IPS-15b (cell line): ENCODE results near the gene OR2V2.
"Not testable (repeated sequence)": the region's sequence is repeated elsewhere in the genome, so short reads cannot be mapped to it uniquely, and the experiment has no call there.

ENCODE experiments used
- H3K27me3 ChIP-seq: one replicate; pipeline ENCODE4 v1.6.1; 2013; ENCODE audit warnings: low read length; ENCODE audit not compliant: control insufficient read depth, insufficient read depth
- H3K36me3 ChIP-seq: one replicate; pipeline ENCODE4 v1.6.1; 2013; ENCODE audit warnings: low read length; ENCODE audit not compliant: control insufficient read depth, insufficient read depth
- H3K4me1 ChIP-seq: one replicate; pipeline ENCODE4 v1.6.1; 2013; ENCODE audit warnings: mild to moderate bottlenecking, low read length; ENCODE audit not compliant: control insufficient read depth, insufficient read depth
- H3K4me3 ChIP-seq: one replicate; pipeline ENCODE4 v1.5.1; 2013; ENCODE audit warnings: low read depth, low read length
- H3K9ac ChIP-seq: one replicate; pipeline ENCODE4 v1.6.1; 2013; ENCODE audit warnings: low read depth, mild to moderate bottlenecking, low read length
- H3K9me3 ChIP-seq: one replicate; pipeline ENCODE4 v1.6.1; 2013; ENCODE audit warnings: mild to moderate bottlenecking, low read length; ENCODE audit not compliant: control insufficient read depth, insufficient read depth

Gene OR2V2

DNA sequence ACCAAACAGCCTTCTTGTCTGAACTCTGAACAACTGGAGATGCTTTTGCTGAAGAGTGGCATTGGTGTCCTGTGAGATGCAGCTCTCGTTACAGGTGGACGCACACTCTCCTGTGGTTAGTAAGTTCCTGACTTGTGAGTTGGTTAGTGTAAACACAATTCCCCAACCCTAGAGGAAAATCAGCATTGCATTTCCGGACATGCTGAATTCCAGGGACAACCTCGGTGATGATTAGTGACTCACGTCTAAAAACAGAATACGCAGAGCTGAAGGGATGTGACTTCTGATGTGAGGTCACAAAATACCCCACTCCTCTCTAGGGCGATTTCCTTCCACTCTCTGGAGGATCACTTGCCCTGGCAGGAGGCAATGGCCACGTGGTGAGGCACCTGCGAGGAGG, 5.0 kb downstream of the OR2V2 start:
- Histone ChIP-seq H3K9me3 (no peaks in the 10 kb centered on the region), H3K4me1 (peaks cover 3% of the 10 kb centered on the region), H3K9ac (no peak overlapping the region), H3K27me3 (peaks cover 18% of the 10 kb centered on the region), H3K4me3 (no peak overlapping the region), H3K36me3 (no peaks in the 10 kb centered on the region)

DNA sequence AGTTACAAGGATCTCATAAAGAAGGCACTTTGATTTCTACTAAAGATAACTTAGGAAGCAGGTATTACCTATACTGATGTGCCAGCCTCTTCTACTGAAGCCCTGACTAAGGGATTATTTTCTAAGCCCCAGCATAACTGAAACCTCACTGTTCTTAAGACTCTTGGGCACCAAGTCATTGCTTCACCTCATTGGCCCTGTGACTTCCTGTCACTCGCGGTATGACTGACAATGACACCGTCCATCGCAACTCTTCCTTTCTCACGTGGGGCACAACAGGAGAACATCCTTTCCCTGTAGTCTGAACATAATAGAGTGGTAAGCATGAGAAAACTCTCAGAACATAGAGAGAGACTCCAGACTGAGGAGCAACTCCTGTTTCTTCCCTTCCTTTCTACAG, 6.4 kb downstream of the OR2V2 start:
- Histone ChIP-seq H3K4me3 (no peak overlapping the region), H3K36me3 (no peaks in the 10 kb centered on the region), H3K9ac (no peak overlapping the region), H3K4me1 (peaks cover 3% of the 10 kb centered on the region), H3K9me3 (no peaks in the 10 kb centered on the region), H3K27me3 (peaks cover 19% of the 10 kb centered on the region)

DNA sequence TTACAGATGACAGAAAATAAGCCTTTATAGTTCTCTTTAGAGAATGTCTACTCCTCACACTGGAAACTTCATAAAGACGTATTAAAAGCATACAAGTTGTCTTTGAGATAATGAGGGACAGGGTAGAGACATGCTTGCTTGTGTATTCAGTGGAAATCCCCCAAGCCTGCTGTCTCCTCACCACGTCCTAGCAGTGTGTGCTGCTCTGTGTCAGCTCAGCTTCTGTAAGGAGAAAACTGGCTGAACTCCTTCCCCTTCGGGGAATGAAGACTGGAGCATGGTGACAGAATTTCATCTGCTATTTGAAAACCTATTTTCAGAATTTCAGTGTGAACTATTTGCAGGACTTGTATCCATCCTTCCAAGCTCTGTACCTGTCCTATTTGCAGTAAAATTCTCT, 9.4 kb downstream of the OR2V2 start:
- Histone ChIP-seq H3K36me3 (no peaks in the 10 kb centered on the region), H3K9me3 (no peaks in the 10 kb centered on the region), H3K9ac (no peak overlapping the region), H3K4me1 (peaks cover 6% of the 10 kb centered on the region), H3K27me3 (peaks cover 22% of the 10 kb centered on the region), H3K4me3 (no peak overlapping the region)

DNA sequence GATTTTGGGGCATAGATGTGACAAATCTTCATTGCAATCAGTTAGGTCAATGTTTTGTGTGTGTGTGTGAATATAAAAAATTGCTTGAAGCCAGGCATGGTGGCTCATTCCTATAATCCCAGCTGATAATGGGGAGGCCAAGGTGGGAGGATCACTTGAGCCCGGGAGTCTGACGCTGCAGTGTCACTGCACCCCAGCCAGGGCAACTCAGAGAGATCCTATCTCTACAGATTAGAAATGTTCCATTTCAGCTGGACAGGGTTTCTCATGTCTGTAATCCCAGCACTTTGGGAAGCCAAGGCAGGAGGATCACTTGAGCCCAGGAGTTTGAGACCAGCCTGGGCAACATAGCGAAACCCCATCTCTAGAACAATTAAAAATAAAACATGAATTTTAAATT, 11.5 kb downstream of the OR2V2 start:
- no peak overlapping the region for H3K4me3 ChIP-seq

DNA sequence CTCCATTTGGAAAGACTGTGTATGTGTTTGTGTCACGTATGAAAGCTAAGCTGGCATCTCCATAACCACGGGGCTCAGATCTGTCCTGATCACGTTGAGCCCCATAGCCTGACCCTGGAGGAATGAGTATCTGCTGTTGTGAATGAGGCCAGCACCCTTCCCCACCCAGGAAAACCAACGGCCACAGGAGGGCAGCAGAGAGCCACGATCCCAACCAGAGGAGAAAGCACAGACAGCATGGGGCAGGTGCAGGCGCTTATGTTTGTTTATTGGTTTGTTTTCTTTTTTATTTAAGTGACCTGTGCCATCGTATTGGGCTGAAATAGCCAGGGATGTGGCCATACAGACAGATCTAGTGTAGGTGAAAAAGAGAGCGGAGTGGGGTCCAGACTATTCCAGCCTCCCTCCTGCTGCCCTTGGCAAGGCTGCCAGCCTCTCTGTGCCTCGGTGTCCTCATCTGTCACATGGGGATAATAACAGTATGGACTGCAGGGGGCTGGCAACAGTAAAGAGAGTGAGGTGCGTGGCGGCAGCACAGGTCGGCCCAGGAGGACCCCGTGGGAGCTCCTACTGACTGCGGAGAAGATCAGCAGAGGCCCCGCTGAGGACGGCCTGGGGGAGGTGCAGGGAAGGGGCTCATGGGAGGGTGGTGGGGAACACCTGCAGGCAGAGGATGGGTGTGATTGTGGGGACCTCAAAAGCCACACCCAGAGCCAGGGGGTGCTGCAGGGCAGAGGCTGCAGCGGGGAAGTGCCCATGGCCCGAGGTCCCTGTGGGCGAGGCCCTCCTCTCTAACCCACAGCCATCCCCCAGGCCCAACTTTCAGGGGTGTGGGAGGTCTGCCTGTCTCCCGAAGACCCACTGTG, 12.1 kb downstream of the OR2V2 start:
- no peak overlapping the region for H3K9ac ChIP-seq

More for the DNA sequence above, 11.5 kb downstream of the OR2V2 start:
- Histone ChIP-seq H3K4me1 (peaks cover 6% of the 10 kb centered on the region), H3K27me3 (peaks cover 25% of the 10 kb centered on the region), H3K9ac (no peak overlapping the region), H3K9me3 (no peaks in the 10 kb centered on the region), H3K36me3 (no peaks in the 10 kb centered on the region)

DNA sequence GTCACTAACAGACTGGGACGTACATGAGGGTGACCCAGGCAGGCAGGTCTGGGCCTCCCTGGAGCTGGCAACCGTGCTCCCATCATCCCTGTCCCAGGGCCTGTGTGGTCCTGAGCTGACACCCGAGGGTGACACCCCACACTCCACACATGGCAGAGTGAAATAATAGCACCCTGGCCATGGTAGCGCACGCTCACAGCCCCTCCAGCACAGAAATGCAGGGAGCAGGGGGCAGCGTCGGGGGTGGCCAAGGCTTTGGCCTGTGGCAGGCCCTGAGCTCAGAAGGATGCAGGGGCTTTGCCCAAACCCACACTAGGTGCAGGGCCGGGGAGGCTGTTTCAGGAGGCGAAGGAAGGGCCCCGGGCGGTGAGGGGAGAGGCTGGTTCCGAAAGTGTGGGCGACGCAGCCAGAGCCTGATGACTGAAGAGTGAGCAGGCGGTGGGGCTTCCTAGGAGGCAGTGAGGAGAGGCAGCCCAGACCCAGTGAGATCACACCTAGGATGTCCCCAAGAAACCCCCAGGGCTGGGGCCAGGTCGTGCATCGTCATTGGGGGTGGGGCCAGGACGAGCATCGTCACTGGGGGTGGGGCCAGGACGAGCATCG, 12.9 kb downstream of the OR2V2 start:
- peaks cover 6% of the 10 kb centered on the region for H3K4me1 ChIP-seq
- H3K9me3 ChIP-seq, result no peaks in the 10 kb centered on the region
- H3K27me3 ChIP-seq, result peaks cover 25% of the 10 kb centered on the region
- no peaks in the 10 kb centered on the region for H3K36me3 ChIP-seq
- peak overlapping the region; percentile 54 for H3K9ac ChIP-seq
- H3K4me3 ChIP-seq, result peak overlapping the region; percentile 43

More for the DNA sequence above, 12.1 kb downstream of the OR2V2 start:
- Histone ChIP-seq H3K27me3 (peaks cover 25% of the 10 kb centered on the region), H3K9me3 (no peaks in the 10 kb centered on the region), H3K4me3 (peak overlapping the region; percentile 43), H3K36me3 (no peaks in the 10 kb centered on the region), H3K4me1 (peaks cover 6% of the 10 kb centered on the region)

DNA sequence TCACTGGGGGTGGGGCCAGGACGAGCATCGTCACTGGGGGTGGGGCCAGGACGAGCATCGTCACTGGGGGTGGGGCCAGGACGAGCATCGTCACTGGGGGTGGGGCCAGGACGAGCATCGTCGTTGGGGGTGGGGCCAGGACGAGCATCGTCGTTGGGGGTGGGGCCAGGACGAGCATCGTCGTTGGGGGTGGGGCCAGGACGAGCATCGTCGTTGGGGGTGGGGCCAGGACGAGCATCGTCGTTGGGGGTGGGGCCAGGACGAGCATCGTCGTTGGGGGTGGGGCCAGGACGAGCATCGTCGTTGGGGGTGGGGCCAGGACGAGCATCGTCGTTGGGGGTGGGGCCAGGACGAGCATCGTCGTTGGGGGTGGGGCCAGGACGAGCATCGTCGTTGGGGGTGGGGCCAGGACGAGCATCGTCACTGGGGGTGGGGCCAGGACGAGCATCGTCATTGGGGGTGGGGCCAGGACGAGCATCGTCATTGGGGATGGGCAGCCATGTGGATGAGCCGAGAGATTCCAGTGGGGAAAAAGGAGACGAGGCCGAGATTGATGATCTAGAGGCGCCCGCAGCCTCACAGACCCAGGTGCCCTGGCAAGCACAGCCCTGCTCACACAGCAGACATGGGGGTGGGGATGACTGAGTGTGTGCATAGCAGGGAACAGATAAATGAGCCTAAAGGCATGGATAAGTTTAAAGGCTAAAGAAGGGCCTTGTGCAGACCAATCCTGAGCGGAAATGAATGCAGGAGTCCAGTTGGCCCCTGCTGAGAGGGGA, 13.6 kb downstream of the OR2V2 start:
- H3K4me1 ChIP-seq, H3K36me3 ChIP-seq, H3K9ac ChIP-seq, H3K9me3 ChIP-seq: not testable (repeated sequence)
- Histone ChIP-seq H3K27me3 (peaks cover 28% of the 10 kb centered on the region), H3K4me3 (peak overlapping the region; percentile 48)

DNA sequence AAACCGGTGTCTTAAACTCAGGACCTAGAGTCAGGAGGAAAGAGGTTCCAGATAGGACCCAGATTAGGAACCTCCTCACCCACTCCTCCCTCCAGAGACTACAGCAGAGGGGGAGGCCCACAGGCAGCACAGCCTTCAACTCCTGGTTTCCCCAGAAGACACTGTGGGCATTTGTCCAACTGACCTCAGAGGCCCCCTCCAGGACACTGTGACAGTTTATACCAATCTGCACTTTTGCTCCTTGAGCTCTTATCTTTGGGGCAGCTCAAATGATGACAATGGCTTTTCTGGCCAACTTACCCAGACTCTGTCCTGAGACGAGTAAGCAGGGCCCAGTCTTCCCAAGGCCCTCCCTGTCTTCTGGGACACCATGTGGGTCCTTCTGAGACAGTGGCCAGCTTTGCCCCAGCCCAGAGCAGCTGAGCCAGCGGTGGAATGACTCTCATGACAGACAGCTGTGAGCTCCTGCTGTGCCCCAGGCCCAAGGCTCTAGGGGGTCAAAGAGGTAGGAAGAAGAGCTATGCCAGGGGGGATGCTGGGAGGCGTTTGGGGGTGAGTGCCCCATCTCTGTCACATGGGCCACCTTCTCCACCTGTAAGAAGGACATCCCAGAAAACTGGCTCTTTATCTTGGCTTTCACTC, 14.3 kb downstream of the OR2V2 start:
- peaks cover 28% of the 10 kb centered on the region for H3K27me3 ChIP-seq
- no peaks in the 10 kb centered on the region for H3K9me3 ChIP-seq
- H3K4me1 ChIP-seq, result peaks cover 6% of the 10 kb centered on the region
- peak overlapping the region; percentile 48 for H3K4me3 ChIP-seq
- H3K36me3 ChIP-seq, result no peaks in the 10 kb centered on the region
- no peak overlapping the region for H3K9ac ChIP-seq

DNA sequence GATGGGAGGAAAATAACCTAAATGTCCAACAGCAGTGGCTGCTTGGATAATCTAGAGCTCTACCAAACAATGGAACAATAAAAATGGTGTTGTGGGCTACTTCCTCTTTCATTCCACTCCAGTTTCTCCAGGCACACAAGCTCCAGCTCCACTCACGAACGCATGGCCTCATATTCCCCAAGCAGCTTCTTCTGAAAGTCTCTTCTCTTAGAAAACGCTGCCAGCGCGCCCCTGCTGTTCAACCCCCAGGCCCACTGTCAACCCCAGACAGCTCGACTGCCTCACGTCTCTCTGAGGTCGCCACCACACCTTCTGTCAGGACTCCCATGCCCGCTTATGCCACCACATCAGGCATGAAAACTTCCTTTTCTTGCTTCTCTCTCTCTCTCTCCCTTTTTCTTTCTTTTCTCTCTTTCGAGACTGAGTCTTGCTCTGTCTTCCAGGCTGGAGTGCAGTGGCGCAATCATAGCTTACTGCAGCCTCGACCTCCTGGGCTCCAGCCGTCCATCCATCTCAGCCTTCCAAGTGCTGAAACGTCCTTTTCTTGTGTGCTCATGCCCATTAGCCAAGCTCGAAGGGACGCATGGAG, 16.2 kb downstream of the OR2V2 start:
- Histone ChIP-seq H3K9me3 (no peaks in the 10 kb centered on the region), H3K4me1 (peaks cover 12% of the 10 kb centered on the region), H3K9ac (no peak overlapping the region), H3K36me3 (no peaks in the 10 kb centered on the region), H3K27me3 (peaks cover 37% of the 10 kb centered on the region), H3K4me3 (peak overlapping the region; percentile 85)

DNA sequence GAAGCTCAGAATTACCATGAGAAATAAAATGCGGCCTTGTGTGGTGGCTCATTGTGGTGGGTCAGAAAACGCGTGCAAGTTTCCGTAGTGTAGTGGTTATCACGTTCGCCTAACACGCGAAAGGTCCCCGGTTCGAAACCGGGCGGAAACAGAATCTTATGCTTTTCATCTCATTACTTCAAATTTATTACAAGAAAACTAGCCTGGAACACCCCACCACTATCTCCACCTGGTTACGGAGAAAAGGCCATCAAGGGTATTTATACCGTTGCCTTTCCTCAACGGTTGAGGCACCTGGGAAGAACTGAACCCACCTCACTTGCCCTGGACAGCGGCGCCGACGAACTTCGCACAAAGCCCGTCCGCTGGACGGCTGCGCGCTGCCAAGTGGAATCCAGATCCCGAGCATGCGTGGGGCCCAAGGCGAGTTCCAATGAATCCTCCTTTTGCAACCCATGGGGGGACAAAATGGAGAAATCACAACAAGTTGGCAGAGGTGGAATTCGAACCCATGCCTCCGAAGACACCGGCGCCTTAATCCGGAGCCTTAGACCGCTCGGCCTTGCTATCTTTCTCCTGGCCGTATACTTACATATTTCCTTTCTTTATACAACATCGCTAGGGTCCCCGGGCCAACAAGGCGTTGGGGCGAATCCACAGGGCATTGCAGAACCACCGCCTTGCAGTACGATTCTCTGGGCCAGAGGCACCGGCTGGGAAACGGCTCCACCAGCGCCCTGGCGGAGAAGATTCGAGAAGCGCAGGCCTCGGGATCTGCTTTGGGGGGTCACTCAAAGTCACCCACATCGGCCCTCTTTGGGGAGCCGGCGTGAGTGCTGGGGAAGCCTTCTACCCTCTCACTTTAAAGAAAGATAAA, 16.9 kb downstream of the OR2V2 start:
- no peaks in the 10 kb centered on the region for H3K36me3 ChIP-seq
- peak overlapping the region; percentile 85 for H3K4me3 ChIP-seq
- no peaks in the 10 kb centered on the region for H3K9me3 ChIP-seq
- H3K9ac ChIP-seq, result no peak overlapping the region
- H3K27me3 ChIP-seq, result peaks cover 43% of the 10 kb centered on the region
- H3K4me1 ChIP-seq, result peaks cover 12% of the 10 kb centered on the region
